ENCODE measurements around the gene RHOH.

Gene RHOH

GRCh38 chr4:40262077-40262528 lies 65.3 kb downstream of the RHOH start:
- H3K4me3 ChIP-seq (ENCODE audit: control insufficient read depth, low read depth, low read length): no peak overlapping the region
- DNase-seq (ENCODE audit: low read depth): no peak
- no peak for TF ChIP-seq CTCF (conservative IDR thresholded peaks at IDR 0.05; ENCODE audit: control insufficient read depth, insufficient read depth, low read depth, low read length)

- no peak for TF ChIP-seq CTCF (conservative IDR thresholded peaks at IDR 0.05; ENCODE audit: control insufficient read depth, insufficient read depth, low read depth, low read length)
- DNase-seq (ENCODE audit: low read depth): no peak
- H3K4me3 ChIP-seq (ENCODE audit: control insufficient read depth, low read depth, low read length): no peak overlapping the region
Observed at GRCh38 chr4:40262861-40263260, 66.0 kb downstream of the RHOH start.

- DNase-seq (ENCODE audit: low read depth): peak; percentile 86
- no peak for TF ChIP-seq CTCF (conservative IDR thresholded peaks at IDR 0.05; ENCODE audit: control insufficient read depth, insufficient read depth, low read depth, low read length)
- H3K4me3 ChIP-seq (ENCODE audit: control insufficient read depth, low read depth, low read length): no peak overlapping the region
Observed at GRCh38 chr4:40264497-40264896, 67.7 kb downstream of the RHOH start.

GRCh38 chr4:40264995-40265909 lies 68.4 kb downstream of the RHOH start:
- no peak for TF ChIP-seq CTCF (conservative IDR thresholded peaks at IDR 0.05; ENCODE audit: control insufficient read depth, insufficient read depth, low read depth, low read length)
- no peak for DNase-seq (ENCODE audit: low read depth)
- no peak overlapping the region for H3K4me3 ChIP-seq (ENCODE audit: control insufficient read depth, low read depth, low read length)

GRCh38 chr4:40265910-40266274 lies 69.1 kb downstream of the RHOH start:
- TF ChIP-seq CTCF (conservative IDR thresholded peaks at IDR 0.05; ENCODE audit: control insufficient read depth, insufficient read depth, low read depth, low read length): no peak
- DNase-seq (ENCODE audit: low read depth): no peak
- H3K4me3 ChIP-seq (ENCODE audit: control insufficient read depth, low read depth, low read length): no peak overlapping the region

- no peak for TF ChIP-seq CTCF (conservative IDR thresholded peaks at IDR 0.05; ENCODE audit: control insufficient read depth, insufficient read depth, low read depth, low read length)
- H3K4me3 ChIP-seq (ENCODE audit: control insufficient read depth, low read depth, low read length): no peak overlapping the region
- DNase-seq (ENCODE audit: low read depth): no peak
Observed at GRCh38 chr4:40269133-40269532, 72.3 kb downstream of the RHOH start.
